BJ (cell line): ENCODE results near the gene PHACTR3. TPM values are rescaled to one million over a fixed set of nuclear protein-coding genes. Genes with fewer than 3 reads are reported as not detected.

ENCODE experiments used
- CTCF ChIA-PET: fragments of 350-600 bp; formaldehyde crosslinking; extraction: SDS; loops from one replicate; lab custom pipeline; 2021; ENCODE audit warnings: antibody characterized with exemption, inconsistent platforms; lab: Yijun Ruan, JAX
- POLR2A ChIA-PET: fragments of 300-600 bp; sonication (Branson Sonifier 250); formaldehyde crosslinking; extraction: SDS; loops from one replicate; lab custom pipeline; 2021; ENCODE audit warnings: antibody characterized with exemption; lab: Charles Lee
- DNase-seq: peaks from one replicate; pipeline ENCODE4 v3.0.0-alpha.2; 2011; ENCODE audit warnings: low read depth
- H3K27me3 ChIP-seq: 2 replicates; pipeline ENCODE4 v1.6.0; 2011; ENCODE audit warnings: low read length; ENCODE audit not compliant: control insufficient read depth, insufficient read depth
- H3K36me3 ChIP-seq: 2 replicates; pipeline ENCODE4 v1.5.1; 2011; ENCODE audit warnings: low read length; ENCODE audit not compliant: control insufficient read depth, insufficient read depth
- H3K4me3 ChIP-seq: 2 replicates; pipeline ENCODE4 v1.5.1; 2011; ENCODE audit warnings: low read depth, mild to moderate bottlenecking, control low read depth, low read length
- CTCF ChIP-seq: IDR thresholded peaks from 2 replicates; pipeline ENCODE4 v1.5.1; 2011; ENCODE audit warnings: low read depth, mild to moderate bottlenecking, control low read depth, inconsistent platforms, low read length, moderate library complexity; ENCODE audit not compliant: insufficient read depth
- polyA plus RNA-seq: library from polyadenylated mRNA; depleted of rRNA; stranded (reverse); fragments of >200 nt; gene quantifications from 2 replicates; pipeline ENCODE4 v1.2.3, GENCODE V29; 2011

PHACTR3 gene
- polyA plus RNA-seq, 1 experiment: not detected

DNA sequence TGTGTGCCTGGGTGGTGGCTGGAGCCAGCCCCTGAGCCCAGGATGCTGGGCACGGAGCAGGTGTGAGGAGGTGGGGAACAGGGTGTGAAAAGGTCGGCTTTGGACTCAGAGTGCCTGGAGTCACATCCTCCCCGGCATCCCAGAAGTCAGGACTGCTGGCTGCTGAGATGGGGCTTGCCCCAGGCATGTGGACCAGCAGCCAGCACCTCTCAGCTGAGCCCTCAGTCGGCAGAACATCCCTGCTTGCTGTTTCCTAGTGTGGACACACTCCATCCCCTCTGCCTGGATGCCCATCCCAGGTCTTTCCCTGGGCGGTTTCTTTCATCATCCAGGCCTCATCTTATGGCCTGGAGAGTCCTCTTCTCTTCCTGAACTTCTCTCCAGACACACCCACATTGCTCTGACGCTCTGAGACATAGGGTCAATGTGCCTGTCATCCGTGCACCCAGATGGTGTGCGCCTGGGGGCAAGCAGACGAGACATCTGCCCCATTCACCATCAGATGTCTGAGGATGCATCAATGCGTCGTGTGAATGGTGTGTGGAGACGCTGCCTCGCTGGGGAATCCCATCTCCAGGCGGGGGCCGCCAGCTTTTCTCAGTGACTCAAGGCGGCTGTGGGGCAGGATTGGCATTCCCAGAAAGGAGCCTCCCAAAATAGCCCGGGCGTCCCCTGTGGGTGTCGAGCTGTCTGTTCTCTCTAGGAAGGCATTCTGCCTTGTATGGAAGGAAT is 224.9 kb downstream of the PHACTR3 start:
- CTCF ChIA-PET: interaction anchor here (0.6 kb wide), 1 partner anchor 46 kb away, joined by 3 read pairs; no protein-coding TSS in a partner anchor
- no peak for DNase-seq
- no peaks in the 10 kb centered on the region for H3K36me3 ChIP-seq
- no peaks in the 10 kb centered on the region for H3K27me3 ChIP-seq
- no peak for TF ChIP-seq CTCF
- POLR2A ChIA-PET: no interaction called here
- no peak overlapping the region for H3K4me3 ChIP-seq

- no peaks in the 10 kb centered on the region for H3K36me3 ChIP-seq
- no peaks in the 10 kb centered on the region for H3K27me3 ChIP-seq
- TF ChIP-seq CTCF: no peak
- no peak overlapping the region for H3K4me3 ChIP-seq
- CTCF ChIA-PET: interaction anchor here (0.6 kb wide), 1 partner anchor 47 kb away, joined by 3 read pairs; no protein-coding TSS in a partner anchor
- no peak for DNase-seq
- POLR2A ChIA-PET: no interaction called here
Observed at GRCh38 chr20:59829786-59830664, 225.7 kb downstream of the PHACTR3 start.

GRCh38 chr20:59830665-59831023 is 226.3 kb downstream of the PHACTR3 start:
- Histone ChIP-seq H3K27me3 (no peaks in the 10 kb centered on the region), H3K4me3 (no peak overlapping the region), H3K36me3 (no peaks in the 10 kb centered on the region)
- TF ChIP-seq CTCF: no peak
- CTCF ChIA-PET: no interaction called here
- no peak for DNase-seq
- POLR2A ChIA-PET: no interaction called here

GRCh38 chr20:59831024-59831915 is 226.9 kb downstream of the PHACTR3 start:
- no peak for DNase-seq
- Histone ChIP-seq H3K36me3 (no peaks in the 10 kb centered on the region), H3K4me3 (no peak overlapping the region), H3K27me3 (no peaks in the 10 kb centered on the region)
- CTCF ChIA-PET: no interaction called here
- TF ChIP-seq CTCF: no peak
- POLR2A ChIA-PET: interaction anchor here (0.6 kb wide), 1 partner anchor 22 kb away, joined by 4 read pairs; no protein-coding TSS in a partner anchor
